K562 (cell line): ENCODE results near the gene PRAMEF1. TPM values are rescaled to one million over a fixed set of nuclear protein-coding genes. Genes with fewer than 3 reads are reported as not detected.

Experiments
- ATAC-seq: fragments of 200-7000 bp; cut with Tn5 transposase; 3 replicates; pipeline ENCODE4 v1.9.1; 2020; ENCODE audit warnings: moderate library complexity
- BruUV-seq: library from RNA; stranded (reverse); fragments of 400-500 nt; replicated peaks from 2 replicates; lab custom pipeline; 2021; lab: Mats Ljungman, UMichigan
- CTCF ChIA-PET: fragments of 300-600 bp; formaldehyde crosslinking; extraction: SDS; loops from one replicate; lab custom pipeline; 2021; ENCODE audit warnings: low intra/inter-chr PET ratio; lab: Yijun Ruan, JAX
- POLR2A ChIA-PET: fragments of 300-600, 350-650 bp; sonication (Branson Sonifier 250); formaldehyde crosslinking; extraction: SDS; loops from one replicate; lab custom pipeline; 2021; ENCODE audit warnings: antibody characterized with exemption, inconsistent platforms; lab: Yijun Ruan, JAX
- DNase-seq, 4 experiments: peaks; one replicate each; pipeline versions ENCODE4 v3.0.0 to v3.0.0-alpha.2; 2011 to 2018; ENCODE audit warnings: low spot score in 3 of 4, mixed read lengths in 3 of 4; ENCODE audit errors: extremely low read depth in 1 of 4
- FAIRE-seq: peaks from 2 replicates; lab custom pipeline; 2011; peaks lifted over from hg19 to GRCh38; lab: Jason Lieb, UNC
- H2AFZ ChIP-seq: 2 replicates; pipeline ENCODE4 v1.6.0; 2011; ENCODE audit warnings: low read depth, low read length, control low read depth, inconsistent platforms
- H3K27ac ChIP-seq: fragments of 200-600 bp; 3 replicates; pipeline ENCODE4 v1.8.0; 2011; ENCODE audit warnings: low read depth, mild to moderate bottlenecking, control low read depth, inconsistent platforms, low read length, moderate library complexity, mixed read lengths; ENCODE audit errors: extremely low read depth
- H3K27me3 ChIP-seq, 2 experiments: fragments of 300-600 bp in 1 of 2; 2 replicates in 1 of 2; 3 replicates in 1 of 2; pipeline versions ENCODE4 v1.6.0 to v1.8.0; 2011; ENCODE audit warnings: inconsistent platforms in 2 of 2, low read length in 2 of 2, mild to moderate bottlenecking in 1 of 2, mixed read lengths in 1 of 2, moderate library complexity in 1 of 2; ENCODE audit not compliant: control insufficient read depth in 2 of 2, insufficient read depth in 2 of 2
- H3K36me3 ChIP-seq: fragments of 300-600 bp; 3 replicates; pipeline ENCODE4 v1.8.0; 2011; ENCODE audit warnings: mild to moderate bottlenecking, low read length, inconsistent platforms; ENCODE audit not compliant: control insufficient read depth, insufficient read depth
- H3K4me1 ChIP-seq, 2 experiments: fragments of 200-600 bp in 1 of 2; replicated peaks in 1 of 2; 2 replicates in 1 of 2; 3 replicates in 1 of 2; pipeline versions ENCODE4 v1.5.1 to v1.8.0; 2011; ENCODE audit warnings: inconsistent platforms in 2 of 2, low read length in 2 of 2, mild to moderate bottlenecking in 1 of 2, mixed read lengths in 1 of 2, moderate library complexity in 1 of 2; ENCODE audit not compliant: control insufficient read depth in 2 of 2, insufficient read depth in 2 of 2
- H3K4me2 ChIP-seq: 2 replicates; pipeline ENCODE4 v1.6.1; 2011; ENCODE audit warnings: low read length, control low read depth, inconsistent platforms, mixed read lengths; ENCODE audit not compliant: insufficient read depth
- H3K4me3 ChIP-seq: fragments of 200-600 bp; sonication (generic), shearing (Covaris generic); 2 replicates; pipeline ENCODE4 v1.5.1; 2016; ENCODE audit warnings: control low read depth, inconsistent platforms
- H3K79me2 ChIP-seq: fragments of 200-600 bp; 3 replicates; pipeline ENCODE4 v1.8.0; 2011; ENCODE audit warnings: low read length, inconsistent platforms; ENCODE audit not compliant: control insufficient read depth, insufficient read depth
- H3K9ac ChIP-seq, 2 experiments: 2 replicates each; pipeline versions ENCODE4 v1.6.0 to v1.6.1; 2011; ENCODE audit warnings: low read depth in 2 of 2, low read length in 2 of 2, control low read depth in 1 of 2, inconsistent platforms in 1 of 2, mild to moderate bottlenecking in 1 of 2, mixed read lengths in 1 of 2; ENCODE audit not compliant: insufficient read depth in 1 of 2
- H3K9me1 ChIP-seq: one replicate; pipeline ENCODE4 v1.6.0; 2011; ENCODE audit warnings: inconsistent platforms, mild to moderate bottlenecking, low read length, moderate library complexity; ENCODE audit not compliant: control insufficient read depth, insufficient read depth
- H3K9me3 ChIP-seq: replicated peaks from 2 replicates; pipeline ENCODE4 v1.5.1; 2011; ENCODE audit warnings: low read depth, low read length, inconsistent platforms; ENCODE audit not compliant: control insufficient read depth, insufficient read depth
- H4K20me1 ChIP-seq: replicated peaks from 2 replicates; pipeline ENCODE4 v1.6.1; 2011; ENCODE audit warnings: low read length, inconsistent platforms, mixed read lengths; ENCODE audit not compliant: control insufficient read depth, insufficient read depth
- ARNT ChIP-seq, 2 experiments: fragments of 450-650 bp; IDR thresholded peaks; 2 replicates each; pipeline ENCODE4 v1.6.1; 2016; ENCODE audit warnings: mild to moderate bottlenecking in 1 of 2
- BRF1 ChIP-seq: IDR thresholded peaks from 3 replicates; pipeline ENCODE4 v1.6.1; 2011; ENCODE audit warnings: borderline replicate concordance, mild to moderate bottlenecking; ENCODE audit not compliant: insufficient read length; ENCODE audit errors: extremely low read depth
- COPS2 ChIP-seq: fragments of 450-650 bp; conservative IDR thresholded peaks from 2 replicates; pipeline ENCODE4 v1.6.1; 2016; ENCODE audit warnings: mild to moderate bottlenecking, moderate library complexity
- E2F8 ChIP-seq: fragments of 450-650 bp; IDR thresholded peaks from 2 replicates; pipeline ENCODE4 v1.7.1; 2018; ENCODE audit warnings: mild to moderate bottlenecking, low read depth; ENCODE audit not compliant: partially characterized antibody
- EP400 ChIP-seq: fragments of 450-650 bp; IDR thresholded peaks from 2 replicates; pipeline ENCODE4 v1.6.1; 2017; ENCODE audit warnings: antibody characterized with exemption, mild to moderate bottlenecking, moderate library complexity
- NFIC ChIP-seq: fragments of 450-650 bp; IDR thresholded peaks from 2 replicates; pipeline ENCODE4 v1.6.1; 2017; ENCODE audit warnings: mild to moderate bottlenecking, inconsistent platforms
- PHF8 ChIP-seq: fragments of 200-600 bp; sonication (generic); IDR thresholded peaks from 2 replicates; pipeline ENCODE4 v1.6.1; 2012; ENCODE audit warnings: mixed run types, mild to moderate bottlenecking, inconsistent platforms, low read length, moderate library complexity, borderline replicate concordance
- SNRNP70 ChIP-seq: fragments of 200-400 bp; formaldehyde crosslinking; optimal IDR thresholded peaks from 2 replicates; pipeline ENCODE3; 2017; ENCODE audit warnings: low read depth, low read length
- USF1 ChIP-seq: sonication (generic); formaldehyde crosslinking; IDR thresholded peaks from 2 replicates; pipeline ENCODE4 v1.9.0; 2022; ENCODE audit warnings: mild to moderate bottlenecking, missing genetic modification reagents
- ZFP36 ChIP-seq: fragments of 150-350 bp; IDR thresholded peaks from 2 replicates; pipeline ENCODE4 v1.6.1; 2018; ENCODE audit warnings: low read length, low read depth; ENCODE audit not compliant: partially characterized antibody
- ZNF3 ChIP-seq: fragments of 250-450 bp; sonication (Bioruptor Pico); IDR thresholded peaks from 2 replicates; pipeline ENCODE4 v1.5.0; 2021; ENCODE audit warnings: mild to moderate bottlenecking, moderate library complexity
- ZNF655 ChIP-seq: fragments of 250-450 bp; sonication (Bioruptor Pico); IDR thresholded peaks from 2 replicates; pipeline ENCODE4 v1.5.0; 2021
- ZNF785 ChIP-seq: fragments of 250-450 bp; sonication (Bioruptor Pico); IDR thresholded peaks from 2 replicates; pipeline ENCODE4 v1.4.0; 2020; ENCODE audit warnings: mild to moderate bottlenecking
- WGBS: fragments of 100-300 bp; shearing (Covaris generic); methylation state at CpG from one replicate; pipeline ENCODE4 v1.1.6; 2016; ENCODE audit warnings: low coverage, mixed read lengths; ENCODE audit not compliant: insufficient coverage; ENCODE audit errors: missing lambda C conversion rate; 5-methylcytosine and 5-hydroxymethylcytosine counted together
- in situ Hi-C: fragments of 300-500 bp; cut with MboI; formaldehyde crosslinking; loops from 4 replicates; pipeline ENCODE4 v1.15.0; 2018; ENCODE audit warnings: inconsistent platforms, mixed read lengths
- intact Hi-C: fragments of 100-400 bp; cut with micrococcal nuclease; formaldehyde crosslinking; loops from 2 replicates; pipeline ENCODE4 v1.14.2; 2022
- polyA plus RNA-seq, 8 experiments: library from polyadenylated mRNA; depleted of rRNA in 4 of 8; stranded (reverse) in 5 of 8; unstranded in 3 of 8; fragments of >200 nt; fragmentation: Nextera tagmentation in 2 of 8; fragmentation: Illumina TruSeq in 1 of 8; extraction: Ambion mirVana in 2 of 8; extraction: Trizol in 1 of 8; gene quantifications; 2 replicates each; pipeline versions ENCODE4 v1.2.1 to v1.2.3, GENCODE V29; 2011 to 2014; ENCODE audit warnings: inconsistent platforms in 1 of 8, missing spikeins in 1 of 8
- total RNA-seq, 7 experiments: library from RNA; depleted of rRNA in 6 of 7; stranded (reverse); fragments of >200 nt in 6 of 7; fragmentation: Illumina TruSeq in 2 of 7; extraction: Trizol in 2 of 7; gene quantifications; 2 replicates each; pipeline versions ENCODE4 v1.2.1 to v1.2.3, GENCODE V29; 2011 to 2021; ENCODE audit warnings: low replicate concordance in 1 of 7

Gene PRAMEF1
- total and polyA plus RNA-seq, 9 of the 15 experiments (the other 6 are each of a cell fraction or from before 2014, with no cell fraction given) = not detected

GRCh38 chr1:12809933-12810332 is 18.7 kb downstream of the PRAMEF1 start:
- Histone ChIP-seq H3K9me3 (no peaks in the 10 kb centered on the region), H2AFZ (peak overlapping the region; percentile 79; the same call in 1 of the 2 replicates), H3K4me2 (peak overlapping the region; percentile 66), H3K27me3 (no peaks in the 10 kb centered on the region), H3K9ac (0 out of 4 replicates have a peak overlapping the region, but pooled peaks of 1 of the 2 experiments have one; percentile 13), H3K27ac (no peak overlapping the region; the same call in 2 of the 3 replicates), H3K4me1 (peaks cover 0 to 23% of the 10 kb centered on the region in 2 experiments; a peak in 2 of 5 replicates), H3K36me3 (no peaks in the 10 kb centered on the region), H4K20me1 (no peaks in the 10 kb centered on the region), H3K79me2 (no peaks in the 10 kb centered on the region), H3K9me1 (no peaks in the 10 kb centered on the region), H3K4me3 (peak overlapping the region; percentile 14; the same call in 1 of the 2 replicates)
- ChIA-PET CTCF (no interaction called here), POLR2A (no interaction called here)
- WGBS = 30% methylated on average over 1 of the region's 1 CpG
- in situ Hi-C loops = no loop called here
- DNase-seq = peak in 2 of 4 experiments; percentile 9 to 25
- TF ChIP-seq COPS2 (no peak), NFIC (peak; percentile 83), ARNT (IDR thresholded peaks at IDR 0.05) (no peak), USF1 (CRISPR knock-in tag) (no peak), ZNF785 (CRISPR knock-in tag) (no peak), PHF8 (no peak), ZFP36 (peak; percentile 27), ZNF3 (no peak), BRF1 (no peak), EP400 (no peak), ZNF655 (CRISPR knock-in tag) (no peak), E2F8 (no peak), SNRNP70 (no peak)
- FAIRE-seq = no peak
- ATAC-seq = peak; percentile 19; the same call in 1 of the 3 replicates
- no TSS peak for BruUV-seq
- intact Hi-C loops = no loop called here
